Activated effector memory CD4-positive, alpha-beta T cell treated with Interleukin-2 at 50 U/mL for 16 hours (primary cell): ENCODE data around the gene DKKL1.

Experiments used
- DNase-seq: peaks from one replicate; pipeline ENCODE4 v3.0.0-alpha.2; 2020

DKKL1 gene

DNA sequence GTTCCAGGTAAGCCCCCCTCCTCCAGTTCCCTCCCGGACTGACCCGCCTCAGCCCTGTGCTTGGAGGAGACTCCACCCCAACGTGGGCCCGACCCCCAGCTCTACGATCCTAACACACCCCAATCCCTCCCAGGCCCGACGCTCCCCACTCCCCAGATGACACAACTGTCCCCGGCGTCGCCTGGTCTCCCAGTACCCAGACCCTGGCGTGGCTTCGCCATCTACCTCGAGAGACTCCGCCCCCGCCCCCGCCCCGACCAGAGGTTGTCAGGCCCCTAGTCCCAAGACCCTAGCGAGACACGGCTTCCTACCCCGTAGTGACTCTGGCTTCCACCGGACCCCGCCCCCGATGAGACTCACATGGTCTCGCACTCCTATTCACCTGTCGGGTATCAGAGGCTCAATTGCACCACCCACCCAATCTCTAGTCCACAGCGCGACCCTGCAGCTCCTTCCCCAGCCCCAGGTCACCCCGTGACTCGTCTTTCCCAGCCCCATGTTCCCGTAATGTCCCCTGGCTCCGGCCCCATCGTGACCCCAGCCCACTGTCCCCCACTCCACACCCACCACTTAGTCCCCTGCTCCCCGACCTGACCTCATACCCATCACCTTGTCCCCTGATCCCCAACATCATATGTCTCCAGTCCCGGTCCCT lies 25.5 kb upstream of the DKKL1 start:
- no peak for DNase-seq

DNA sequence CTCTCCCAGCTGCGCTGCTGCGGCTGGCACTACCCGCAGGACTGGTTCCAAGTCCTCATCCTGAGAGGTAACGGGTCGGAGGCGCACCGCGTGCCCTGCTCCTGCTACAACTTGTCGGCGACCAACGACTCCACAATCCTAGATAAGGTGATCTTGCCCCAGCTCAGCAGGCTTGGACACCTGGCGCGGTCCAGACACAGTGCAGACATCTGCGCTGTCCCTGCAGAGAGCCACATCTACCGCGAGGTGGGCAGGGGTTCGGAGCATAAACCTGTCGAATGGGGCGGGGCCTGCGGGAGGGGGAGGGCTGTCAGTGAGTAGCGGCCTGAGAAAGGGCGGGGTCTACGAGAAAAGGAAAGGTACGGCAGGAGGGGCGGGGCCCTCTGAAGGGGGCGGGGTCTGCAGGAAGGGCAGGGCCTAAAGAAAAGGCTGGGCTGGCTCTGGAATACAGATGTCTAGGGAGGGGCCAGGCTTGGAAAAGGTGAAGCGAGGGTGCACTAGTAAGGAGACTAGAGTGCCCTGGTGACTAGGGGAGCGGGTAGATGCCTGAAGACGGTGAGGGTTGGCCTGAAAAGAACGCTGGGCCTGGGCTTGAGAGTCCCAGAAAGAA lies 24.9 kb upstream of the DKKL1 start:
- no peak for DNase-seq

DNA sequence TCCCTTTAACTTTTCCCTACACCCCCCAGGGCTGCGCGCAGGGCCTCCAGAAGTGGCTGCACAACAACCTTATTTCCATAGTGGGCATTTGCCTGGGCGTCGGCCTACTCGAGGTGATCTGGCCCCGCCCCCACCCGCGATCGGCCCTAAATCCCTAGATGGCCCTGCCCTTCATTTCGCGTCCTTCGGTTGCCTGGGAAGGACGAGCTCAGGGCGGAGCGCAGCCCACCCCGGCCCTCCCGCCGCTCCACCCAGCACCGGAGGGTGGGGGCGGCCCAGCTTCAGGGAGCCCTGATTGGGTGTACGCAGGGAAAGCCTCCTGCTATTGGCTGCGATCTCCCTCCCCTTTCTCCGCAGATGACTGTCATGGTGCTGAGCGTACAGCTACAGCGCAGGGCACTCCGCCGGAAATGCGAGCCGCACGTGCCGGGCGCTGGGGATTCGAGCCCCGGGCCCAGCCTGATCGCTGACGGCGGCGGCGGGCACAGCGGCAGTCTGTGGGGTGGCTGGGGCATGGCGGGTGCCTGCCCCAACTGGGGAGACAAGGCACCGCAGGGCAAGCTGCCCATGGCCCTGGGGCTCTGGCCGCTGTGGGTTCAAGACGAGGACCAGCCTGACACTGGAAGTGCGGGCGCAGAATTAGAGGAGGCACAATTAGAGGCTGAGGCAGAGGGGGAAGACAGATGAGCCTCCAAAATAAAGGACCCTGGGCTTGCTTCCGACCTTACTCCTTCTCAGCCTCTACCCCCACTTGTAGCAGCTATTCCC lies 24.2 kb upstream of the DKKL1 start:
- DNase-seq: no peak

DNA sequence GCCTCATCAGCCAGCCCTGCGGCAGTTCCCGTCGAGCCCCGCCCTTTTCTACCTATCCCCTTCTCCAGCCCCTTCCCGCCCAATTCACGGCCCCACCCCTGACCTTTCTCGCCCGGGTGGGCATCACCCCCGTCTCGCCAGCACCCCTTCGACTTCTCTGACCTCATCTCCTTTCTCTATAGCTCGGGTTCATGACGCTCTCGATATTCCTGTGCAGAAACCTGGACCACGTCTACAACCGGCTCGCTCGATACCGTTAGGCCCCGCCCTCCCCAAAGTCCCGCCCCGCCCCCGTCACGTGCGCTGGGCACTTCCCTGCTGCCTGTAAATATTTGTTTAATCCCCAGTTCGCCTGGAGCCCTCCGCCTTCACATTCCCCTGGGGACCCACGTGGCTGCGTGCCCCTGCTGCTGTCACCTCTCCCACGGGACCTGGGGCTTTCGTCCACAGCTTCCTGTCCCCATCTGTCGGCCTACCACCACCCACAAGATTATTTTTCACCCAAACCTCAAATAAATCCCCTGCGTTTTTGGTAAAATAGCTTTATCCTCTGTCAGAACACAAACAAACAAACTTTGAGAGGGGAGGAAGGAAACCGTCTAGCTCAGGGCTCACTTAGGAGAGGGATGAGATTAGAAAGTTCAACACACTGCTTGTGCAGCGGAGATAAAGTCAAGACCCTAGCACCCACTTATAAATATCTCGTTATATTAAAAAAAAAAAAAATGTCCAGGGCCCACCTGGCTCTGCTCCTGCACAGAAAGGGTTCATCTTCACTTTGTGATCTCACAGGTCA lies 23.4 kb upstream of the DKKL1 start:
- no peak for DNase-seq

DNA sequence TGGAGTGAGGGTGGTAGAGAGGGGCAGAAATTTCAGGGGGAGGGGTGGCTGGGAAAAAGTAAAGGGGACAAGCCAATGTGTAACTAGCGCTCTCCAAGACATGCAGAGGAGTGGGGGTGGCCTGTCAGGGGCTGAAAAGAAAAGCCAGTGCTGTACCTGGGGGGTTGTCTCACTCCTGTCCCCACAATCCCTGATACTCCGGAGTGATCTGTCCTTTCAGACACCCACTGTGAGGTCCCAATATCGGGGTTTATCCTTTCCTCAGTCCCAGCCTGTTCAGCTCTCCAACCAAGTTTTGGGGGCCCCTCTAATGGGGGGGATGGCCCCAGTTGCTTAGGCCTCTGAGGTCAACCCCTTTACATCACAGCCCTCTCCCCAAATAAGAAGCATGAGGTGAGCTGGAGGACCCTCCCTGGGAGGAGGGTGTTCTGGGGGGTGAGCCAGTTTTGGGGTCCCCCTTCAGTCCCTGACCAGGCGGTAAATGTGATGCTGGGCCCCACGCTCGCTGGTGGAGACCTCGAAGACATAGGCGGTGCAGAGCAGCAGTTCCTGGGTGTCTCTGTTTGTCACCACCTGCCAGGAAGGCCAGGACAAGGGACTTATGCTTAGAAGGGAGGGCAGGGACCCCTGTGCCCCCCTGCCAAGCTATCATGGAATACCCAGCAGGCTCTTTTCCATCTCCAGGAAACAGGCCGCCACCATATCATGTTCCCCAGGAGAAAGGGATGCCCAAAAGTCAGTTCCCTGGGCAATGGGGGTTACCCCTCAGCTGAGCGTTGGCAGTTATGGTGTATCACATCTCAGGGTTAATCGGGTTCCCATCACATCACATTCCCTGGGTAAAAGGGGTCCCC lies 22.6 kb upstream of the DKKL1 start:
- DNase-seq: no peak

DNA sequence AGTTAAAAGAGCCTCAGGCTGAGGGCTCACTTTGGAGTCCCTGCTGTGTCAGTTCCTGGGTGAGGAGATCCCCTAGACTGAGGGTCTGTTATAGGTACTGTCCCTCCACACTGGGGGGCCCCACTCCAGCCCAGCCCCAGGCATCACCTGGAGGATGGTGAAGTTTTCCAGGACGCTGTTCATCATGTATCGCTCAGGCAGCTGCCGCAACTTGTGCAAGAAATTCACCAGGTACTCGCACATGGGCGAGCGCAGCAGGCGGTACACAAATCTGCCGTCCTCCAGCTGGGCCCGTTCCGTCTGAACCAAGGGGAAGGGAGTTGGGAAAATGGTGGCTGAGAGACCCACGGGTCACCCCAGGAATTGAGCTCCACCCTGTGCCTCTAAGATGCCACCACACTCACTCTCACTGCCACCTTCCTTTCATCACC lies 21.4 kb upstream of the DKKL1 start:
- no peak for DNase-seq

DNA sequence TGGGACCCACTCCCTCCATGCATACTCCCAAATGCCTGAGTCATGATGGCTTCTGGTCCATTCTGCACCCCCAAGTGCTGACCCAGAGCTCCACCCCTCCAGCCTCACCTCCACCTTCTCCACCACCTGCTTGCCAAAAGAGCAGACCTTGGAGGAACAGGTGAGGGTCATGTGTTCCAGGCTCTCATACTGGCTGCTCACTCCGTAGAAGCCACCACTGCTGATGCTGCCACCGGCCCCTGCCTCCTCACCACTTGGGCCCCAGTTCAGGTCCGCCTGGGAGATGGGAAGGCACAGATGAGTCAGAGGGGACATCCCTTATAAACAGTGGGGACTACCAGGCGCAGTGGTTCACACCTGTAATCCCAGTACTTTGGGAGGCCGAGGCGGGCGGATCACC lies 20.6 kb upstream of the DKKL1 start:
- no peak for DNase-seq

DNA sequence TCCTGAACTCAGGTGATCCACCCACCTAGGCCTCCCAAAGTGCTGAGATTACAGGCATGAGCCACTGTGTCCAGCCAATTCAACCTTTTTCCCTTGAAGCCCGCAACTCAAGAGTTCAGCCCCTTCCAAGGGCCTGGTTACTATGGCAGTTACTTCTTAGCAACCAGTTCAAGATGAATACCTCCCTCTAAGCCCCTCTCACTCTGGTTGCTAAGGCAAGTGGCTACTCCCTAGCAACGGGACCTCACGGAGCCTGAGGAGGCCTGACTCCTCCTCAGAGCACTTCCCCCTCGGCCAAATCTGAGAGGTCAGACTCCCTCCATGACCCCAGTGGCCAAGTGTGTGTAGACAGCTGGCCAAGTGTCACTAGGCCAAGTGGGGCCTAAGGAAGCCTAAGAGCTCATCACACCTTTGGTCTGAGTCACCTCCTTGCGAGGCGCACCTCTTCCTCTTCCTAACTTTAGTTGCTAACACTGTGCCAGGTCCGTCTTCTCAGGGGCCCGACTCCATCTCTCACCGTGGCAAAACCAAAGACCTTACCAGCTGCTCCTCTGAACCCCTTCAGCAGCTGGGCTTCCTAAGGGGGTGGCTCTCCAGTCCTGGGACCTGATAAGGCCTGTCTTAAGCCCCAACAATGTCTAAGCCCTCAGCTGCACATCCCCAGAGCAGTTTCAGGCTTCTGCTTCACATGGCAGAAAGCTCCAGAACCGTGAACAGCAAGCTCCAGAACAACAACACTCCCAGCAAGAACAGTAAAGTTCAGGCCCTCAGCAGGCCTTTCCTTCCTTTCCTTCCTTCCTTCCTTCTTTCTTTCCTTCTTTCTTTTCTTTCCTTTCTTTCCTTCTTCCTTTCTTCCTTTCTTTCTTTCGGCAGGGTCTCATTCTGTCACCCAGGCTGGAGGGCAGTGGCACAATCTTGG lies 18.9 kb upstream of the DKKL1 start:
- no peak for DNase-seq

DNA sequence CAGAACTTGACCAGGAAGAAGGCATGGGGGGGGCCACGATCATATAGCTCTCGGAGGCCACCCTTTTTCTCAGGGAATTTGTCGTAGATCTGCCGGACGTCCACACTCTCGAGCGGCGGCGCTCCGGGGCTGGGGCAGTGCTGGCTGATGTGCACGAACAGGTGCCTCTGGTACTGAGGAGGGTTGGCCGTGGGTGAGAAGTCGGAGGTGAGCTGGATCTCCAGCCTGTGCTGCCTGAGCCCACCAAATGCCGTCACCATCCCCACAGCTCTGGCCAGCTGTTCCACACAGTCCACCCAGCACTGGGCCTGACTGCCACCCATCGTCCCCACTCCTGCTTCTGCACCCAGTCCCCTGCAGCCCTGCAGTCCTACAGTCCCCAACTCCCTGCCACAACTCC lies 16.5 kb upstream of the DKKL1 start:
- DNase-seq: no peak

DNA sequence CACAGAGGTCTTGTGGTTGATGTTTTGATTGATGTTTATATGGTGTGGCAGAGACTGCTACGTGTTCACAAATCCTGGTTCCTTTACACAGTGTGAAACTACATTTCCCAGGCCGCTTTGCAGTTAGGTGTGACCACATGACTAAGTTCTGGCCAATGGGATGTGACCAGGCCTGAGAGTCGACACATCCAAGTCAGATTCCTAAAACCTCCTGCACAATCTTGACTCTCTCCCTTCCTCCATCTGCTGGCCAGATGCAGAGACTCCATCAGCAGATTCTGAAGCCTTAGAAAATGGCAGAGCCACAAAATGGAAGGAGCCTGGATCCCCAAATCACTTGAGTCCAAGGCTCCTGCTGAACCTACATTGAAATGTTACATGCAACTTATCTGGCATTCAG lies 15.8 kb upstream of the DKKL1 start:
- DNase-seq: no peak

DNA sequence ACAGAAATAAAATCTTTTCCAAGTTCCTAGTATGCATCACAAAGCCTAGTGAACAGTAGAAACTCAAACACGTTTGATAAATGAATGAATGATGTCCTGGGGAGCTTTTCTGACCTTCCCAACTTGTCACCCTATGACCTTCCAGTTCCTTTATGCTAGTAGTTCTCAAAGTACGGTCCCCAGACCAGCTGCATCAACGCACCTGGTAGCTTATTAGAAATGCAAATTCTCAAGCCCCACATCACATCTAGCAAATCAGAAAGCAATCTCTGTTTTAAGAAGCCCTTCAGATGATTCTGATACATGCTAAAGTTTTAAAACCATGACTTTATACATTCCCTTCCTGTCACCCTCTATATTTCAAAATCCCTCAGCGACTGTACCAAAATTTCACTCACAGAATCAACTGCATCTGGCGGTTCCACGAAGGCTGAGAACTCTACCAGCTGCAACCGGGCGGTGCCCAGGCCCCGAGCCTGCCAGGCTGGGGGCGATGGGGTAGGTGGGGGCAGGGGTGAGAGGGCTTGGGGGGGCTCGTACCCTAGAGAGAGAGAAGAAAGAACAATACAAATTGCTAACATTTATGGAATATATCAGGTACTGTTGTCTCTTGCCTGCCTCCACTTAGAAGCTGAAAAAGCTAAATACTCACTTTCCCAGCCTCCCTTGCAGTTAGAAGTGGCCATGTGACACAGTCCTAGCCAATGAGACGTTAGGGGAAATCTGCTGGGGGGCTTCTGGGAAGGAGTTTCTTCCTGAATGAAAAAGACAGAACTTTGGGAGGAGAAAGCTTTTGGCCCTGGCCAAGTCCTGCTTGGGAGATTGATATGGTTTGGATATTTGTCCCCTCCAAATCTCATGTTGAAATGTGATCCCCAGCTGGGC lies 15.1 kb upstream of the DKKL1 start:
- no peak for DNase-seq

DNA sequence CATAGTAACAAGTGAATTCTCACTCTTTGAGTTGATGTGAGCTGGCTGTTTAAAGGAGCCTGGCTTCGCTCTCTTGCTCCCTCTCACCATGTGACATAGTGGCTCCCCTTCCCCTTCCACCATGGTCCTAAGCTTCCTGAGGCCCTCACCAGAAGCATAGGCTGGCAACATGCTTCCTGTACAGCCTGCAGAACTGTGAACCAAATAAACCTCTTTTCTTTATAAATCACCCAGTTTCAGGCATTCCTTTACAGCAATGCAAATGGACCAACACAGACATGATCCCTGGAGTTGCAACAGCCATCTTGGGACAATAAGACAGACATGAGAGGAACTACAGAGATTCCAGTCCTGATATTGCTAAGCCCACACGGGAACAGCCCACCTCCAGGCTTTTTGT lies 14.1 kb upstream of the DKKL1 start:
- DNase-seq: no peak

DNA sequence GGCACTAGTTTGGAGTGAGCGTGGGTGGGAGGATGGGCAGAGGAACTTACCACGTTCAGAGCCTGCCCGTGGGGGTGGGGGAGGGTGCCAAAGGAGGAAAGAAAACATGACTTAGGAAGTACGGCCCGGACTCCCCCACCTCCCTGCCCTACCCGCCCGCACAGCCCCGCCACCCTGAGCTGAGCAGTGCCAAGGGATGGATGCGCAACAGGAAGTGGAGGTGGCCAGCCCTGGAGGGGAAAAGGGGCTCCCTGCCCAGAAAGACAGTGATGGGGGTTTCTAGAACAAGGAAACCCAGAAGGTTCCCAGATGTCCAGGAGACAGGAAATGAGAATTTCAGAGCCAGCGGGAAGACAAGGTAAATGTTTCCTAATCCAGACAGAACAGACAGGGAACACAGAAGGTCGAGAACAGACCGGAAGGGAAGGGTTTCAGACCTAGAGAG lies 7.7 kb upstream of the DKKL1 start:
- no peak for DNase-seq

DNA sequence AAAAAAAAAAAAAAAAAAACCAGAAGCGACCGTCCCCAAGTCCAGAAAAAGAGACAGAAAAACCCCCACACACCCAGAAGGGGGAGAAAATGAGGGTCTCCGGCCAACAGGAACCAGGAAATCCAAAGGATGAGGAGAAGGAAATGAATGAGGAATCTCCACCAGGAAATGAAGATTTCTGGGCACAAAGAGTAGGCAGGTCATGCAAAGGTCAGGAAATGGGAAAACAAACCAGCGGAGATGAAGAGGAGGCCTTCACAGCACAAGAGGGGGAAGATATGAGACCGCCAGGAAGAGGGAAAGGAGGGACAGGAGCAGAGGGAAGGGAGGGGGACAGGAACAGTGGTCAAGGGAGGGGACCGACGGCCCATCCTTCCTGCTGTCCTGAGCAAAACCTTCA lies 7.3 kb upstream of the DKKL1 start:
- DNase-seq: no peak

DNA sequence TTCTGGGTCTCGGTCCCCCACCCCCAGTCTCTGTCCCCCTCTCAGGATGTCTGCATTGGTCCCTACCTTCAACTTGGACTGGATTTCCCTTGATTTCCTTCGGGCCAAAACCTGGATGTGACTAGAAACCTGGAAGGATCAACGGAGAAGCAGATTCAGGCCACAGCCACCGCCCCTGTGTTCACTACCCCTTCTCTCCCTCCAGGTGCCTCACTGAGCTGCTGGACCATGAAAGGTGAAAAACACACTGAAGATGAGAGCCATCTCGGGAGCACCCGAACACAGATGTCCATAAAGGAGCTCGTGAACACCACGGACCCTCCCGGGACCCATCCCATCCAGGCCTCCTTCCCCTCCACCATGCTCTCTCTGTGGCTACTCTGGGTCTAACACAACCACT lies 6.5 kb upstream of the DKKL1 start:
- no peak for DNase-seq

DNA sequence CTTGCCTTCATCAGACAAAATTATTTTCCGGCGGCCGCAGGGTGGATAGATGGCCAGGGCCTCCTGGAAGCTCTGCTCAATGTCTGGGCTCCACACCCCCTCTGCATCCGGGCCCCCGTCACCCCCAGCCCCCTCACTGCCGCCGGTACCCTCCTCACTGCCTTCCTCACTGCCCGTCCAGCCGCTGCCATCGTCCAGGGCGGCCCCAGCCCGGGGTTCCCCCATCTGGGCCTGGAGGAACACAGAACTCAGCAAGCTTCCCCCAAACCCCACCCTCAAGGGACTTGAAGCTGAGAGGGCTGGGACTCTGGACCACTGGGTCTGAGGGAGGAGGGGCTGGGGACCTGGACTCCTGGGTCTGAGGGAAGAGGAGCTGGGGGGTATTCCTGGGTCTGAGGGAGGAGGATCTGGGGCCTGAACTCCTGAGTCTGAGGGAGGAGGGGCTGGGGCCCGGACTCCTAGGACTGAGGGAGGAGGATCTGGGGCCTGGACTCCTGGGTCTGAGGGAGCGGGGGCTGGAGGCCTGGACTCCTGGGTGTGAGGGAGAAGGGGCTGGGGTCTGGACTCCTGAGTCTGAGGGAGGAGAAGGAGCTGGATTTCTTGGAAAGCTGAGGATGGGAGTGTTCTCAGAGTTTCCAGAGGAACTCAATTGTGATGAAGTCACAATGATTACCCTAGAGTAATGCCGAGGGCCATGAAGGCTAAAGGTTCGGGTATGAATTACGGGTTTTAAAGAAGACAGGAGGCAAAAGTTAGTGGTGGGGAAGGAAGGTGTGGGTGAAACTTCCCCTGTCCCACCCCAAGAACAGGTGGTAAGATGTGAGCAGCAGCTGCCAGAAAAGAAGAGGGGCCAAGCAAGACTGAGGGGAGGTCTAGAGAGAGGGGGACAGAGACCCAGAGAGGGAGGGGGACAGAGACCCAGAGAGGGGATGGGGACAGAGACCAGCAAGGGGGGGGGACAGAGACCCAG lies 3.5 kb upstream of the DKKL1 start:
- no peak for DNase-seq

DNA sequence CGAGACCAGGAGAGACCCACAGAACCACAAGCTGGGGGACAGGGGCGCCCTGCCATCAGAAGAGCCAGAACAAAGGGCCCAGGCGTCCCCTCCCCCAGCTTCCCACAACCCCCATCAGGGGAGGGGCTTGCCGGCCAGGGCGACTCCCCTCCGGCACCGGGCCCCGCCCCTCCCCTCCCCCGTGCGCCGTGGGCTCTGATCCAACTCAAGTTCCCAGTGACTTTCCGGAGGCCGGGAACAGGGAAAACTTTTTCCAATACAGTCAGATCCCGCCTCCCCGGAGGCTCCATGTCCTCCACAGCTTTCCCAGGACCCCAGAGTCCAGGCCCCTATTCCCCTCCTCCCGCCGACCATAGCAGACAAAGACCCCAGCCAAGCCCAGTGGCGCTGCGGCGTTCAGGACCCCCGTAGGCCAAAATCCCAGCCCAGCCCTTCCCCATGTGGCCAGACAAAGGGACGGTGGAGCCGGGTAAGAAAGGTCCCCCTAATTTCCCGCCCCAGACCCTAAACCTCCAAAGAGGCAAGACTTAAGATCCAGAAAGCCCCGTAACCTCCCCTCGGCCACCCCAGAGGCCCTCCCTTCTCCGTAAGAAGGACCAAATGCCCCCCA lies 2.1 kb upstream of the DKKL1 start:
- no peak for DNase-seq
